ENCODE measurements around the gene AMER3. TPM values are rescaled to one million over a fixed set of nuclear protein-coding genes. Genes with fewer than 3 reads are reported as not detected.

Gene AMER3
- polyA plus RNA-seq, 1 experiment = not detected

DNA sequence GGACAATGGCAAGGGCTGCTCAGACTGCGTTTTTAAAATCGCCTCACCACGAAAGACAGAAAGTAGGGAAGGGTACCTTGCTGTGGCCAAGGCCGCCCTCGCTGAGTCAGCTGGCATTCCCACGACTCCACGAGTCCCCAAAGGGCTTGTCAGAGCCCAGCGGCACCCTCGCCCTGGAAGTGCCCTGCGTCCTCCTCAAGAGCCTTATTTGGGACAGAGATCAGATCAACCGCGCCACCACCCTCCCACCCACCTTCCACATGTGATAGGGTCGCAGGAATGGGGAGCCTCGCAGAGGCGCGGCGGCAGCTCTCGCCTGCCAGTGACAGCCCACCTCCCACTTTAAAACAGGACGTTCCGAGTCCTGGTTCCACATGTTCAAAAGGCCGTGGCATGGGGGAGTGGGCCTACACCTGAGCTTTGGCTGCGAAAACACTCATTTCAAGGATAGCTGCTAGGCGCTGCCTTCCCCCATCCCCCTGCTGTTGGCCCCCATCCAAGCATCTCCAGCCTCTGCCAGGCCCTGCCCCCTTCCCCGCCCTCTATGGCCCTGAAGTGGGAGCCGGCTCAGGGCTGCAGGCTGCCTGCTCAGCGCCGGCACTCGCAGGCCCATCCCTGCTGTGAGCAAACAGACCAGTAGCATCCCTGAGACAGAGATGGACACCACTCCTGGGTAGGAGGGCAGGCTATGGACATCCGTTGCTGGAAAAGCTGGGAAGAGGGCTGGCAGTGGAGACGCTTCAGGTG is 43.3 kb downstream of the AMER3 start:
- H3K27me3 ChIP-seq (ENCODE audit: control insufficient read depth, insufficient read depth, low read length) = peaks cover 5% of the 10 kb centered on the region
- ChIA-PET CTCF (interaction anchor here (0.6 to 5.7 kb wide), 13 partner anchors 17 to 310 kb away, joined by 3 to 49 read pairs (median 6); no protein-coding TSS in a partner anchor), POLR2A (no interaction called here)
- no peak for DNase-seq (ENCODE audit: low read depth, low spot score)
- peak overlapping the region; percentile 76 for H3K4me3 ChIP-seq (ENCODE audit: low read depth, low read length)
- H3K27ac ChIP-seq (ENCODE audit: low read depth, low read length) = no peak overlapping the region
- H3K9me3 ChIP-seq (ENCODE audit: control insufficient read depth, insufficient read depth, low read length) = no peaks in the 10 kb centered on the region; the same call in 1 of the 2 replicates
- TF ChIP-seq, protein P1, sequence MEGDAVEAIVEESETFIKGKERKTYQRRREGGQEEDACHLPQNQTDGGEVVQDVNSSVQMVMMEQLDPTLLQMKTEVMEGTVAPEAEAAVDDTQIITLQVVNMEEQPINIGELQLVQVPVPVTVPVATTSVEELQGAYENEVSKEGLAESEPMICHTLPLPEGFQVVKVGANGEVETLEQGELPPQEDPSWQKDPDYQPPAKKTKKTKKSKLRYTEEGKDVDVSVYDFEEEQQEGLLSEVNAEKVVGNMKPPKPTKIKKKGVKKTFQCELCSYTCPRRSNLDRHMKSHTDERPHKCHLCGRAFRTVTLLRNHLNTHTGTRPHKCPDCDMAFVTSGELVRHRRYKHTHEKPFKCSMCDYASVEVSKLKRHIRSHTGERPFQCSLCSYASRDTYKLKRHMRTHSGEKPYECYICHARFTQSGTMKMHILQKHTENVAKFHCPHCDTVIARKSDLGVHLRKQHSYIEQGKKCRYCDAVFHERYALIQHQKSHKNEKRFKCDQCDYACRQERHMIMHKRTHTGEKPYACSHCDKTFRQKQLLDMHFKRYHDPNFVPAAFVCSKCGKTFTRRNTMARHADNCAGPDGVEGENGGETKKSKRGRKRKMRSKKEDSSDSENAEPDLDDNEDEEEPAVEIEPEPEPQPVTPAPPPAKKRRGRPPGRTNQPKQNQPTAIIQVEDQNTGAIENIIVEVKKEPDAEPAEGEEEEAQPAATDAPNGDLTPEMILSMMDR (IDR thresholded peaks at IDR 0.05; ENCODE audit: low read depth, low read length) = no peak

DNA sequence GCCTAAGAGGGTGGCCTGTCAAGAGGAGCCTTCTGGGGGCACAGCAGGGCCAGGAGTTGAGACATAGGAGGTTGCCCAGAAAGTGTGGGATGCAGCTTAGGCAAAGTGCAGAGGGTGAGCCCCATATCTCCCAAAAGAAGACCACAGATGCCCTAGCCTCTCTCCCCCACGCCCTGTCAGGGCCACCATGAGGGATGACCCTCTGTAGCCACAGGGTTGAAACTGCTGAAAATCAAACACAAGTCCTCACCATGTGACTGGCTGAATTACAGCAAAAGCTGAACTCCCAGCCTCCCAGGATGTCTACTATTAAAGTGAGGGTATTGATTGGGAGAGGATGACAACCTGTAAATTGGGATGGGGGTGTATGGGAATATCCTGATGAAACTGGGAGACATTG is 44.0 kb downstream of the AMER3 start:
- Histone ChIP-seq H3K27ac (ENCODE audit: low read depth, low read length) (no peak overlapping the region), H3K27me3 (ENCODE audit: control insufficient read depth, insufficient read depth, low read length) (peaks cover 5% of the 10 kb centered on the region), H3K9me3 (ENCODE audit: control insufficient read depth, insufficient read depth, low read length) (no peaks in the 10 kb centered on the region; the same call in 1 of the 2 replicates), H3K4me3 (ENCODE audit: low read depth, low read length) (no peak overlapping the region)
- DNase-seq (ENCODE audit: low read depth, low spot score) = no peak
- ChIA-PET CTCF (interaction anchor here (0.7 to 5.7 kb wide), 5 partner anchors 17 to 121 kb away, joined by 3 to 49 read pairs (median 6); no protein-coding TSS in a partner anchor), POLR2A (no interaction called here)
- TF ChIP-seq, protein P1 (IDR thresholded peaks at IDR 0.05; ENCODE audit: low read depth, low read length) = no peak

DNA sequence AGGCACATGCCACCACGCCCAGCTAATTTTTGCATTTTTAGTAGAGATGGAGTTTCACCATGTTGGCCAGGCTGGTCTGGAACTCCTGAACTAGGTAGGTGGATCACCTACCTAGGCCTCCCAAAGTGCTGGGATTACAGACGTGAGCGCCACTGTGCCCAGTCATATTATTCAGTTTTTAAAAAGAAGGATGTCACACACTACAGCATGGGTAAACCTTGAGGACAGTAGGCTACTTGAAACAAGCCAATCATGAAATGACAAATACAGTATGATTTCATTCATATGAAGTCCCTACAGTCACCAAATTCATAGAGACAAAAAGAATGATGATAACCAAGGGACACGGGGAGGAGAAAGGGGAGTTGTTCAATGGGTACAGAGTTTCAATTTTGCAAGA is 50.3 kb downstream of the AMER3 start:
- TF ChIP-seq, protein P1 (IDR thresholded peaks at IDR 0.05; ENCODE audit: low read depth, low read length) = no peak

DNA sequence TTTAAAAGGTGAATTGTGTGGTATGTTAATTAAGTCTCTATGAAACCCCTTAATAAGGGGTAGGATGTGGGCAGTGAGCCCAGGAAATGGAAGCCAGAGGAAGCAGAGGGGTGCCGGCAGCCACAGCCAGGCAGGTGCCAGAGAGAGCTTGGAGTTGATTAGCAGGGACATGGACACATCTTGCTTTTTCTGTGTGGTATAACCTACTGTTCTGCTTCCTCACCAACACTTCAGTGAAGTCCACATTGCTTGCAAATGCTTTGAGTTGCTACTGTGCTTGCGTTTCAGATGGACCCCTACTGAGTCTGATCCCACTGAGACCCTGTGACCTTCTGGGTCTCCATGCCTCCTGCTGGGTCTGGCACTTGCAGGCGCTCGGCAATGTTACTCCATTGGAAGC is 51.0 kb downstream of the AMER3 start:
- no peaks in the 10 kb centered on the region for H3K9me3 ChIP-seq (ENCODE audit: control insufficient read depth, insufficient read depth, low read length)
- TF ChIP-seq, protein P1 (IDR thresholded peaks at IDR 0.05; ENCODE audit: low read depth, low read length) = no peak
- no peak overlapping the region for H3K27ac ChIP-seq (ENCODE audit: low read depth, low read length)
- H3K4me3 ChIP-seq (ENCODE audit: low read depth, low read length) = no peak overlapping the region
- peaks cover 2% of the 10 kb centered on the region for H3K27me3 ChIP-seq (ENCODE audit: control insufficient read depth, insufficient read depth, low read length)
- ChIA-PET POLR2A (no interaction called here), CTCF (no interaction called here)
- DNase-seq (ENCODE audit: low read depth, low spot score) = no peak

More for the DNA sequence above, 50.3 kb downstream of the AMER3 start:
- Histone ChIP-seq H3K27ac (ENCODE audit: low read depth, low read length) (no peak overlapping the region), H3K4me3 (ENCODE audit: low read depth, low read length) (no peak overlapping the region), H3K9me3 (ENCODE audit: control insufficient read depth, insufficient read depth, low read length) (no peaks in the 10 kb centered on the region), H3K27me3 (ENCODE audit: control insufficient read depth, insufficient read depth, low read length) (peaks cover 3% of the 10 kb centered on the region)
- ChIA-PET CTCF (no interaction called here), POLR2A (no interaction called here)
- DNase-seq (ENCODE audit: low read depth, low spot score) = no peak

DNA sequence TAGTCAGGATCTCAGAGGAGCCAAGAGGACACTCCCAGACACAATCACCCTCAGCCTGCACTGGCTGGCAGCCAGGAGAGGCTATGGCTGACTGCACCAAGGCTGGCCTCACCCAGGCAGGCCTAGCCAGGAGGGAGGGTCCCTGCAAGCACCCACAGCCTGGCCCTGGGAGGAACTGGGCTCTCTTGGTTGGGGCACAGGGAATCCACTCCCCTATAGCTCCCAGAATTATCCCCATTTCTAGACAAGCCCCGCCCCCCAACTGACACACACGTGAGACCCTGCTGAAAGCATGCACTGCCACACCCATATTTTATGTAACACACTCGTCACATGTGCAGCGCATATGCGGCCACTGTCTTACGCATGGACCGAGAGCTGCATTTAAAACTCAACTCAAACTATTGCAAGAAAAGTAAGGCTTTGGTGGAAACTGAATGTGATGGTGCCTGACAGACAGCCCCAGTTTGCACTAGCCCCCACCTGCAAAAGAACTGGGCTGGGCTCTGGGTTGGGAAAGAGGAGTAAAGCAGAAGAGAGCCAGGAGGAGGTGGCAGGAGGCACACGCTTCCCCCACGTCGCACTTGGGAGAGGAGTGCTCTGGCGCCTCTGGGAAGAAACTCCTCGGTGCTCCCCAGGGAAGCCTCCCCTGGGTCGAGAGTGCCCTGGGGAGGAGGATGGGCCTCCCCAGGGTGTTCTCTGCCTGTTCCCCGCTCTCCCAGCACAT is 52.5 kb downstream of the AMER3 start:
- CTCF ChIA-PET = no interaction called here
- TF ChIP-seq, protein P1 (IDR thresholded peaks at IDR 0.05; ENCODE audit: low read depth, low read length) = no peak
- H3K4me3 ChIP-seq (ENCODE audit: low read depth, low read length) = no peak overlapping the region
- no peak for DNase-seq (ENCODE audit: low read depth, low spot score)
- POLR2A ChIA-PET = no interaction called here
- no peaks in the 10 kb centered on the region for H3K27me3 ChIP-seq (ENCODE audit: control insufficient read depth, insufficient read depth, low read length)
- no peak overlapping the region for H3K27ac ChIP-seq (ENCODE audit: low read depth, low read length)
- no peaks in the 10 kb centered on the region for H3K9me3 ChIP-seq (ENCODE audit: control insufficient read depth, insufficient read depth, low read length)

Measured in AG04450 (cell line).